ENCODE data around the gene CDH1. TPM values are rescaled to one million over a fixed set of nuclear protein-coding genes. Genes with fewer than 3 reads are reported as not detected.

Gene CDH1
- polyA plus RNA-seq, 4 donors, result 3.2 to 113 (median 101) TPM

- peak; percentile 52 to 65 (median 61) for DNase-seq (ENCODE audit: low read depth in 4 of 4, low spot score in 3 of 4)
These were observed 106.6 kb downstream of the CDH1 start, which contains the start of gene TANGO6 for GRCh38 chr16:68843482-68844210. Gene TANGO6, plus strand, starts transcription at chr16:68843531. Its CDS starts 87 bp downstream, at chr16:68843618.

- DNase-seq (ENCODE audit: low read depth in 4 of 4, low spot score in 3 of 4), result no peak
These were observed 107.1 kb downstream of the CDH1 start for GRCh38 chr16:68844211-68844564.

- no peak for DNase-seq (ENCODE audit: low read depth in 4 of 4, low spot score in 3 of 4)
These were observed 111.7 kb downstream of the CDH1 start for GRCh38 chr16:68848786-68849185.

- no peak for DNase-seq (ENCODE audit: low read depth in 4 of 4, low spot score in 3 of 4)
These were observed 113.4 kb downstream of the CDH1 start for GRCh38 chr16:68850481-68850880.

GRCh38 chr16:68851601-68852000, 114.5 kb downstream of the CDH1 start:
- DNase-seq (ENCODE audit: low read depth in 4 of 4, low spot score in 3 of 4), result no peak

- DNase-seq (ENCODE audit: low read depth in 4 of 4, low spot score in 3 of 4), result no peak
These were observed 120.4 kb downstream of the CDH1 start for GRCh38 chr16:68857479-68857878.

GRCh38 chr16:68859828-68860227, 122.7 kb downstream of the CDH1 start:
- no peak for DNase-seq (ENCODE audit: low read depth in 4 of 4, low spot score in 3 of 4)

- DNase-seq (ENCODE audit: low read depth in 4 of 4, low spot score in 3 of 4), result no peak
These were observed 124.1 kb downstream of the CDH1 start for GRCh38 chr16:68860978-68861892.

GRCh38 chr16:68866933-68867332, 129.8 kb downstream of the CDH1 start:
- no peak for DNase-seq (ENCODE audit: low read depth in 4 of 4, low spot score in 3 of 4)

- DNase-seq (ENCODE audit: low read depth in 4 of 4, low spot score in 3 of 4), result no peak
These were observed 132.5 kb downstream of the CDH1 start for GRCh38 chr16:68869492-68870088.

GRCh38 chr16:68873635-68874471, 136.8 kb downstream of the CDH1 start:
- no peak for DNase-seq (ENCODE audit: low read depth in 4 of 4, low spot score in 3 of 4)

GRCh38 chr16:68875871-68876270, 138.8 kb downstream of the CDH1 start:
- DNase-seq (ENCODE audit: low read depth in 4 of 4, low spot score in 3 of 4), result no peak

GRCh38 chr16:68883685-68884084, 146.6 kb downstream of the CDH1 start:
- no peak for DNase-seq (ENCODE audit: low read depth in 4 of 4, low spot score in 3 of 4)

GRCh38 chr16:68884401-68884800, 147.3 kb downstream of the CDH1 start:
- no peak for DNase-seq (ENCODE audit: low read depth in 4 of 4, low spot score in 3 of 4)

Other genes with a start within 250 kb of the CDH1 start
- gene ZFP90, start 198.0 kb upstream of the CDH1 start, polyA plus RNA-seq (ENCODE audit: insufficient read length in 4 of 4), result 10 to 100 TPM; 38.4 to 43.2 (median 41.0) TPM
- 10 to 100 TPM; 18.7 to 71.9 (median 58.2) TPM for gene CDH3, start 92.0 kb upstream of the CDH1 start, polyA plus RNA-seq (ENCODE audit: insufficient read length in 4 of 4)
- gene TANGO6, start 106.2 kb downstream of the CDH1 start, polyA plus RNA-seq (ENCODE audit: insufficient read length in 4 of 4), result 1 to 10 TPM; 7.6 to 8.1 (median 7.7) TPM